NCI-H128 (cell line): Measurements from ENCODE around the gene CACNB4.
"Not testable (repeated sequence)": the region's sequence is repeated elsewhere in the genome, so short reads cannot be mapped to it uniquely, and the experiment has no call there.

ENCODE experiments used
- DNase-seq: peaks from one replicate; lab custom pipeline; 2025; ENCODE audit not compliant: unreplicated experiment; lab: John Stamatoyannopoulos, UW

CACNB4 gene

GRCh38 chr2:151914989-151915628, 183.7 kb downstream of the CACNB4 start:
- no peak for DNase-seq

- no peak for DNase-seq
These were observed 190.5 kb downstream of the CACNB4 start for GRCh38 chr2:151908204-151908882.

- DNase-seq: no peak
These were observed 191.3 kb downstream of the CACNB4 start for GRCh38 chr2:151907286-151908203.

DNA sequence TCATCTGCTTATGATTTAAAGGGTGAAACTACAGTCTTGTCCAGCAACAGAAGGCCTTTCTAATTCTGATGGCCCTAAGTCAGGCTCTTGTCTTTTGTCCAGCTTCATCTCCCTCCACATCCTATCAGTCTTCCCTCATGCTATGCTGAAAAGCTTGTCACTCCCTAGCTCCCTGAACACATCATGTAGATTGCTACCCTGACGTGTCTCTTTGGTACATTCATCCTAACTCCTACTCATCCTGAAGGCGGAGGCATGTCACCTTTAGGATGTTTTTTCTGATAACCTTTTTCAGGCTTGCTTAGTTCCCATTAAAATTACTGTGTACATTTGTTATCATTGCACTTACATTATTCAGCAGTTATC, 192.2 kb downstream of the CACNB4 start:
- no peak for DNase-seq

DNA sequence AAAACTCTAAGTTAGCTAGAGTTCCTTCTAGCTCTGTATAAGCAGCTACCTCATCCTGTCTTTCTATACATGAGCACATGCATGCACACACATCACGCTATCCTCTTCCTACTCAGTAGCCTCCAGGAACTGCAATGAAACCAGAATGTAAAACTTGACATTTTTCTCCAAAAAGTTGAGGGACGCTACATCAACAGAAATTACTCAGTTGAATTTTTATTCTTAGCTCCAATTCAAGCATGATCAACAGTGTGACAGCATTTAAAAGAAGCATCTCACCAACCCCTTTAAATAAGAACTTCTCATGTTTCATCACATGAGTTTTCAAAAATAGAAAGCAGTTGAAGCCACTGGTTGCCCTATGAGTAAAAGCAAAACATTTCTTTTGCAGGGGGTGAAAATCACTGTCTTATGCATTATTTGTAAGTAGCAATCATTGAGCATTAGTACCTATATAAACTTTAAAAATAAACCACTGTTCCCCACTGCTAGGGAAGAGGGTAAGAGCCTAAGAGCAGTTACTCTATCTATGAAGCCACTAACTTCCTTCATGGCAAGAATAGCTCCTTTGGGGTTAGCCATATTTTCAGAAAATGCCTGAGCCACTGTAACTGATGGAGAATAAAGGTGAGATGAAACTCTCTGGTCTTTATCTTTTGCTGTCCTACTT, 192.7 kb downstream of the CACNB4 start:
- no peak for DNase-seq

DNA sequence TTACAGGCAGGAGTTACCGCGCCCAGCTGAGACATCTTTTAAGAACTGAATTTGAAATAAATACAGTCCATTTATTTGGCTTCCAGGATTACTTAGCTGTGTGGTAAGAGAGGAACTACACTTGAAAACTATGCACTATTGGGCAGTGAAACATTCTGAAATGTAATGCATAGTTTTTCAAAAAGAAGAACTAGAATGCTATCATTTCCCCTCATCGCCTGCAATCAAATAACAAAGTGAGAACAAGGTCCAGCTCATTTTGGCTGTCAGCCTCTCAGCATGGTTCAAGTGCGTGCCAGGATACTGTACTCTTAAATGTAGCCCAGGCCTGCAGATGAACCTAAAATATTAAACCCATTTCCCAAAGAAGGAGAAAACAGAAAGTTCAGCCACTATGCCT, 194.0 kb downstream of the CACNB4 start:
- DNase-seq: no peak

DNA sequence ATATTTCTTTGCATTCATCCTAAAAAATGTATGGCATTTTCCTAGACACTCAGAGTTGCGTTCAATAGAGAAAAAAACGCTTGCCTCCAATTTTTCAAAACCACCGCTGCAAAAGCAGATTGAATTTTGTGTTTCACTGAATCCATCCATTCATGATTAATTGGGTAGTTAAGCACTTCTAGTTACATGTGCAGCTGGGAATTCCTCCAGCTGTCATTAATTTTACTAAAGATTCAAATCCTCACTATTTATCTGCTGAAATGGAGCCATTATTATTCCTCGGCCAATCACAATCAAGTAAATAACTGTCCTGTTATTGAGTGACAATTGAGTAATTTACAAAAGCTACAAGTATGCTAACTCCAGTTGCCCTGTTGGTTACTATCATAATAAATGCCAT, 194.8 kb downstream of the CACNB4 start:
- DNase-seq: no peak

GRCh38 chr2:151902829-151903228, 196.0 kb downstream of the CACNB4 start:
- no peak for DNase-seq

DNA sequence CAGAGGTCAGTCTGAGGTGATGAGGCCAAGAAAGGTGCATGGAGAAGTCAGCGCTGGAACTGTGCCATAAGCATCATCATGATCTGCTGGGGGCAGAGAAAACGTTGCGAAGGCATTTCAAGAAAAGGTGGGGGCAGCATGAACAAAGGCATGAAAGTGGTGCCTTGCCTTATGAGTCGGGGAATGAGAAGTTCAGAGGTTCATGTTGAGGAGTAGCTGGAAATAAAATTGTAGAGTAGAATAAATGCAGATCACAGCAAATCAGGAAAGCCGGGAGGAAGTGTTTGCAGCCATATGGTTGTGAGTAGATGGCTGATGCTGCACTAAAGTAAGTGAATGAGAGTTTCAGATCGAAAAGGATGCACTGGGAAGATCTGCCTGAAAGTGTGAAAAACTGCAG, 198.5 kb downstream of the CACNB4 start:
- DNase-seq: no peak

GRCh38 chr2:151899156-151899555, 199.7 kb downstream of the CACNB4 start:
- DNase-seq: no peak

DNA sequence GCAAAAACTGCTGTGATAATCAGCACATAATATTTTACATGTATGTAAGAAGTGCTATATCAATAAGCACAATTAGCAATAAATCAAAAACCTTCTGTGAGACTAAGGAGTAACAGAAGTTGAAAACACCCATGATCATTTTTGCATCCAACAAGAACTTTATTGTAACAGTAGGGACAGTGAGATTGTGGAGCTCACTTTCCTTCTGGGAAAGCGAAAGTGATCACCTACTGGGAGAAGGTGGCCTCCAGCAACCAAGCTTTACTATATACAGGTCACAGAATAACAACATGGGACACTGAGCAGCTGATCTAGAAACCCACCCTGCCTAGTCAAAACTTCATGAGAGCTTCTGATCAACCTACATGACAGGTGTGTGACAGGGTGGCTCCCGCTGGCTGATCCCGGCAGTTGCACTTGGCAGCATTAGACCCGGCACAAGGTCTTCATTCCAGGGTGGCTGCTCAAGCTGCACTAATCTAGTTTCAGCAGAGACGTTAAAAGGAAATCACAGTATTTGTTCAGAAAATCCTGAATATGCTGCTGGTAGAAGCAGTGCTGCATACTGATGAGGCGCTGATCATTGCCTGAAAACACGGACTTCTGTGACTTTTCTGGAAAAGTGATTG, 207.2 kb downstream of the CACNB4 start:
- no peak for DNase-seq

DNA sequence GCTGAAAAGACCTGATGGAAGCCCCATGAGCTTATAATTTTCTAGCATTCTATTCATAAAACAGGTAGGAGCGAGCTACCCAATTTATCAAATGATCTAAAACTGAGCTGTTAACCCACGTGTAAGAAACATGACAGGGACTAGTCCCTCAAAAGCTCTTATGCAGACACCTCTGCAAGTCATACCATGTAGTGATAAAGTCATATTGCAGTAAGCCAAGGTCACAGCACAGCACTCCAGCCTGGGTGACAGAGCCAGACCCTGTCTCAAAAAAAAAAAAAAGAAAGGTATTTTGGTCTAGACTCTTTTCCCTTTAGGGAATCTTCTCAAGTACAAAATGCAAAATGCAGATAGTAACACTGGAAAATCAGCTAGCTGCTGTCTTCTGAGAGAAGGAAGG, 211.7 kb downstream of the CACNB4 start:
- no peak for DNase-seq

DNA sequence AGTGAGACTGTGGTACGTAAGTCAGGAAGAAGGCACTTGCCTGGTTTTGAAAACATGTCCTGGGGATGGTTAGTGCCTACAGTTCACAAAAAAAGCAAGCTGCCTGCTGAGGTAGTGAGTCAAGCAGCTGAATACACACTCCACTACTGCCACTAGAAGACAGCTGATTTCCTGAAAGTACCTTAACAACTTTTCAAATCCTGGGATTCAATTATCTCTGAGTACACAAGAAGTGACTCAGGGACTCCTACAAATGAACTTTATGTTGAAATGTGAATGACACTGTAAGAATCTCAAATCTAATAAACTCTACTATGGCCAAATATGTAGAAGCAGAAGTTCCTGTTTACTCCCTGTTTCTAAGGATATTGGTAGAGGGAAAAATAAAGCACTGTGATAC, 212.6 kb downstream of the CACNB4 start:
- no peak for DNase-seq

DNA sequence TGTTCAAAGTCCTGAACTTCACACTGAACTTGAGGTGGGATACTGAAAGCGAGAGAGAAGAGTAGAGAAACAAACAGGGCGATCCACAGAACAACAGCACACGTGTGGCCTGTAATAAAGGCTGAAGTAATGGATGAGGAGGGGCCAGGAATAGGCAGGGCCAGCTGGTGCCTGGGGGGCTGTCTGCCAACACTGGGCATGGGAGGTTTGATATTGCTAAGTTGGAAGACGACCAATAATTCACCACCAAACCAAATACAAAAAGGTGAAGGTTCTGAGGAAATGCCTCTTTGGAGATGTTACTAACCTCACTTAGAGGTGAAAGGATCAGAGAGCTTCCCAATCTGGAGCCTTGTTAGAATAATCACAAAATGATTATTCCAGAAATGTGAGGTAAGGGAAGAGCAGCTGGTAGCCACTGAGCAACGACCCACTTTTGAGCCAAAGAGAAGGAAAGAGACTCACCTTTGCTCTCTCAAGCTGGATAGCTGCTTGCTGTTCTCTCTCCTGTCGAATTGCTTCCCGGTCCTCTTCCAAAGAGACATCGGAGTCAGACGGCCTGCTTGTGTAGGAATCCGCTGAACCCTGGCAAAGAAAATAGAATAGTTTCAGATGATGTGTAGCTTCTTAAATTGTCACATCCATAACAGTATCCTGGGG, 215.9 kb downstream of the CACNB4 start:
- DNase-seq: no peak

DNA sequence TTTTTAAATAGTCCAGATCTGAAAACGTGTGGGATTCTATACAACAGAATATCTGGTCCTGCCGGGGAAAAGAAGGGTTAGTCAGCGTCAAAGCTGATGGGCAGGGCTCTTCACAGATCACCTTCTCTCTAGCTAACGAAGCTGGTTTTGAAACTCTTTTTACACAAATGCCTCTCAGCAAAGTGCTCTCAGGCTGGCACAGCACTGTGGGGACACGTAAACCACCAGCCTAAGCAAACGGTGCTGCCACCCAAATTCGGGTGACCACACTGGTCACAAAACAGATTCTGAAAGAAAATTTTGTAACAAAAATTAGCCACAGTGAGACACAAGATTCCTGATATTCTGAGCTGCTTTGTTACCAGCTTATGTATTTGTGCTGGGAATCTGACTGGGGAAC, 217.5 kb downstream of the CACNB4 start:
- no peak for DNase-seq

- DNase-seq: no peak
These were observed 218.3 kb downstream of the CACNB4 start for GRCh38 chr2:151880586-151880985.

DNA sequence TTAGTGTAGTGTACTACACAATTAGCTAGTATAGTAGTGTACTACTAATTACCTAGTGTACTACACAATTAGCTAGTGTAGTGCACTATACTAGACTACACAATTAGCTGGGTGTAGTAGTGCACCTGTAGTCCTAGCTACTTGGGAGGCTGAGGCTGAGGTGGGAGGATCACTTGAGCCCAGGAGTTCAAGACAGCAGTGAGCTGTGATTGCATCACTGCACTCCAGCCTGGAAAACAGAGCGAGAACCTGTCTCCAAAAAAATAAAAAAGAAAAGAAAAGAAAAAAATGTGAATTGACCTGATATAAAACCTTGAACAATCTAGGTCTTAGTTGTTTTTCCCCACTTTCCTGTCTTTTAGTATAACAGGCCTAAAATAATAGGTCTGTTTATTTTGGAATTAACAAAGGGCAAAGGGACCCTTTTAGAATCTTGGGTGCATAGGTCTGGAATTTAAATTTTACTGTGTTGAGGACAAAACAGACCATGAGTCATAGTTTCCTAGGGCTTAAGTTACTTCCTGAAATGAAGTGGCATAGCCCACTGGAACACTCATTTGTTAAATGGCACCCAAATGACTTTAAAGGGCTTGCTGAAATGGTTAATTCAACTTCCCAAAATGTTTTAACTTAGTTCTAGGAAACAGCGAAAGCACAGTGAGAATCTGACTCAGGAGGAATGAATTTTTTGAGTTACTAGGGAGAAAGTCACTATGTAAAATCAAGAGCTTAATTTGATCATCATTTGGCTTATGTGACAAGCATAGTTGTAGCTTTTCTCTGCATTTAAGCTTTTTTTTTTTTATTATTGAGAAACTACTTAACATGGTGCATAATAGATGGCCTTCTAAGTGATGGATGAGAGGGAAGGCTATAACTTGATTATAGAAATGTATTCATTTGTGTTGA, 219.9 kb downstream of the CACNB4 start:
- DNase-seq: no peak

GRCh38 chr2:151878204-151878603, 220.6 kb downstream of the CACNB4 start:
- no peak for DNase-seq

GRCh38 chr2:151875631-151876030, 223.2 kb downstream of the CACNB4 start:
- not testable (repeated sequence) for DNase-seq
